Keratinocyte (primary cell): Measurements from ENCODE around the gene SLC5A8.

Experiments used
- EZH2 ChIP-seq: IDR thresholded peaks from one replicate; pipeline ENCODE4 v1.6.1; 2012; ENCODE audit warnings: inconsistent platforms, mild to moderate bottlenecking, low read length, moderate library complexity
- TF ChIP-seq, protein P1 (sequence below), 3 experiments: IDR thresholded peaks in 1 of 3; conservative IDR thresholded peaks in 1 of 3; optimal IDR thresholded peaks in 1 of 3; 2 replicates in 2 of 3; 3 replicates in 1 of 3; pipeline versions ENCODE3 to v1.5.1; 2011; ENCODE audit warnings: low read length in 3 of 3, mild to moderate bottlenecking in 3 of 3, moderate library complexity in 2 of 3, control low read depth in 1 of 3, inconsistent platforms in 1 of 3; ENCODE audit not compliant: insufficient read depth in 2 of 3; ENCODE audit errors: extremely low read depth in 1 of 3

DNA sequence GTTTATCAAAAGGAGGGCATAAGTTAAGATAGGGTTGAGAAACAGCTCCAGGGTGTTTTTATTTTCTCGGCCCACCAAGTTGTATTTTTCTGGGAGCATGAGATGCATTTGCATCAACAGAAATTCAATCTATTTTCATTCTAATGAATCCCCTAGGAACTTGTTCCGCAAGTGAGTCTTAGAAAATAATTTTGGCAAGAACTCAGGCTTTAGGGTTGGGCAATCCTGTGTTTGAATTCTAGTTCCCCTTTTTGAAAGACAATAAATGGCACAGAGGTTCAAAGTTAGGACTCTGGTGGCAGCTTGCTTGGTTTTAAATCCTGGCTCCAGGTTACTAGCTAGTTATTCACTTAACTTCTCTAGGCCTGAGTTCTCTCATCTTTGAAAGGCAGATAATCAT is 23.7 kb downstream of the SLC5A8 start:
- TF ChIP-seq, protein P1, sequence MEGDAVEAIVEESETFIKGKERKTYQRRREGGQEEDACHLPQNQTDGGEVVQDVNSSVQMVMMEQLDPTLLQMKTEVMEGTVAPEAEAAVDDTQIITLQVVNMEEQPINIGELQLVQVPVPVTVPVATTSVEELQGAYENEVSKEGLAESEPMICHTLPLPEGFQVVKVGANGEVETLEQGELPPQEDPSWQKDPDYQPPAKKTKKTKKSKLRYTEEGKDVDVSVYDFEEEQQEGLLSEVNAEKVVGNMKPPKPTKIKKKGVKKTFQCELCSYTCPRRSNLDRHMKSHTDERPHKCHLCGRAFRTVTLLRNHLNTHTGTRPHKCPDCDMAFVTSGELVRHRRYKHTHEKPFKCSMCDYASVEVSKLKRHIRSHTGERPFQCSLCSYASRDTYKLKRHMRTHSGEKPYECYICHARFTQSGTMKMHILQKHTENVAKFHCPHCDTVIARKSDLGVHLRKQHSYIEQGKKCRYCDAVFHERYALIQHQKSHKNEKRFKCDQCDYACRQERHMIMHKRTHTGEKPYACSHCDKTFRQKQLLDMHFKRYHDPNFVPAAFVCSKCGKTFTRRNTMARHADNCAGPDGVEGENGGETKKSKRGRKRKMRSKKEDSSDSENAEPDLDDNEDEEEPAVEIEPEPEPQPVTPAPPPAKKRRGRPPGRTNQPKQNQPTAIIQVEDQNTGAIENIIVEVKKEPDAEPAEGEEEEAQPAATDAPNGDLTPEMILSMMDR (optimal IDR thresholded peaks at IDR 0.05 in 1 of 3, IDR thresholded peaks at IDR 0.05 in 1 of 3, conservative IDR thresholded peaks at IDR 0.05 in 1 of 3; ENCODE audit: extremely low read depth in 1 of 3, insufficient read depth in 2 of 3, low read length in 3 of 3) = no peak
- TF ChIP-seq EZH2 = no peak
